Heart right ventricle (tissue), 16 donors: ENCODE data around the gene TSNAX. TPM values are rescaled to one million over a fixed set of nuclear protein-coding genes. Genes with fewer than 3 reads are reported as not detected.

ENCODE experiments used
- ATAC-seq, 8 donors: fragments of 200-7000 bp; cut with Tn5 transposase; one replicate each; pipeline ENCODE4 v1.9.1; 2020; ENCODE audit warnings: mild to moderate bottlenecking in 8 of 8, moderate library complexity in 8 of 8, moderate number of reproducible peaks in 1 of 8
- DNase-seq, 2 donors: peaks; one replicate each; pipeline ENCODE4 v3.0.0-alpha.2; 2020
- H3K27ac ChIP-seq, 10 donors: fragments of 200-600 bp; sonication (generic) in 2 of 10; one replicate each; pipeline versions ENCODE4 v1.5.0 to v1.8.0; 2020 to 2022; ENCODE audit warnings: mild to moderate bottlenecking in 3 of 10
- H3K27me3 ChIP-seq, 7 donors: fragments of 200-600 bp; one replicate each; pipeline ENCODE4 v1.8.0; 2021 to 2022; ENCODE audit warnings: mild to moderate bottlenecking in 2 of 7
- H3K36me3 ChIP-seq, 9 donors: fragments of 200-600 bp; sonication (generic) in 1 of 9; one replicate each; pipeline versions ENCODE4 v1.5.0 to v1.8.0; 2020 to 2022; ENCODE audit warnings: mild to moderate bottlenecking in 2 of 9
- H3K4me1 ChIP-seq, 9 donors: fragments of 200-600 bp; sonication (generic) in 1 of 9; one replicate each; pipeline versions ENCODE4 v1.5.0 to v1.8.0; 2020 to 2022; ENCODE audit warnings: mild to moderate bottlenecking in 4 of 9
- H3K4me3 ChIP-seq, 10 donors: fragments of 200-600 bp; sonication (generic) in 2 of 10; one replicate each; pipeline versions ENCODE4 v1.5.0 to v1.8.0; 2020 to 2022; ENCODE audit warnings: mild to moderate bottlenecking in 7 of 10, moderate library complexity in 2 of 10
- H3K9me3 ChIP-seq, 11 donors: fragments of 200-600 bp in 10 of 11; sonication (generic) in 2 of 11; one replicate each; pipeline versions ENCODE4 v1.5.0 to v1.8.0; 2013 to 2022; ENCODE audit warnings: mild to moderate bottlenecking in 2 of 11, control low read depth in 1 of 11, moderate library complexity in 1 of 11
- CTCF ChIP-seq, 9 donors: fragments of 200-600 bp; sonication (generic) in 2 of 9; IDR thresholded peaks; one replicate each; pipeline versions ENCODE4 v1.5.0 to v1.8.0; 2021 to 2022; ENCODE audit warnings: antibody characterized with exemption in 9 of 9, mild to moderate bottlenecking in 5 of 9, moderate library complexity in 1 of 9
- WGBS, 2 donors: extraction: QIAGEN DNeasy Blood & Tissue Kit; methylation state at CpG; one replicate each; pipeline ENCODE4 v1.1.7; 2013; ENCODE audit warnings: inconsistent platforms in 1 of 2; 5-methylcytosine and 5-hydroxymethylcytosine counted together
- intact Hi-C, 10 donors: fragments of 100-400 bp; cut with DNase I; formaldehyde crosslinking; loops; one replicate each; pipeline versions ENCODE4 v1.11.1 to v1.14.2; 2022
- polyA plus RNA-seq, 2 donors: library from polyadenylated mRNA; stranded (reverse); fragments of 200-250 nt; gene quantifications; one replicate each; pipeline ENCODE4 v1.2.3, GENCODE V29; 2013
- total RNA-seq, 10 donors: library from RNA; stranded (reverse); fragmentation: NEBNext Ultra II Directional in 3 of 10; extraction: Animal tissue kit (Norgen Biotek cat#: 25700) in 3 of 10; gene quantifications; one replicate each; pipeline versions ENCODE4 v1.2.1 to v1.2.4, GENCODE V29; 2021 to 2023
- donor health status: Arrhythmogenic right ventricular cardiomyopathy.
- donor health status: ischemic (EF 13 %, LVEDD 7.1; RV severe dilation, severe dysfunction).
- donor health status: healthy with polysubstance abuse.
- donor health status: DM: no; HTN: yes; CAD: no.
- donor health status: DM: no; HTN: no; CAD: no.
- donor health status: ischemic (EF 25% LVEDD 6.9; RV normal size, moderate dysfunction).
- donor health status: ischemic (EF 25% LVEDD 5.7; RV mildly dilated, moderate dysfunction).
- donor health status: healthy.
- donor health status: DM: yes; HTN: yes; CAD: no.
- donor health status: Ischemic cardiomyopathy.
- donor health status: ischemic (EF 35%, LVEDD 5.7; RV mildly dilated, moderate dysfunction).
- donor health status: nonischemic (EF 11% LVEDD 7.7; RV severe dilation, severe dysfunction).
- donor health status: DM: yes; HTN: yes; CAD: no.
- donor health status: PGD.
- donor health status: ischemic (EF 29% LVEDD 5.4; RV normal size, mild dysfunction).
- donor health status: nonischemic (EF 23%, LVEDD 6.1; RV moderate dilation, normal function).

The TSNAX gene
- total and polyA plus RNA-seq, 12 donors, result 11.8 to 37.9 (median 32.0) TPM

- Histone ChIP-seq H3K4me1 (peaks cover 0 to 27% (median 0%) of the 10 kb centered on the region in 9 donors), H3K9me3 (no peaks in the 10 kb centered on the region), H3K36me3 (no peaks in the 10 kb centered on the region), H3K27ac (no peak overlapping the region), H3K4me3 (no peak overlapping the region), H3K27me3 (no peaks in the 10 kb centered on the region)
- TF ChIP-seq CTCF (IDR thresholded peaks at IDR 0.05), result no peak
- intact Hi-C loops, result loop anchor here in 1 of 10 donors (5.0 kb wide), 1 partner anchor 70 kb away; no protein-coding TSS in a partner anchor
- no peak for DNase-seq
- no peak for ATAC-seq
- 77 to 85% methylated on average over 2 of the region's 2 CpGs for WGBS, 2 donors
These were observed 16.2 kb upstream of the TSNAX start for GRCh38 chr1:231512147-231512698.

GRCh38 chr1:231515748-231516147 is 12.7 kb upstream of the TSNAX start:
- TF ChIP-seq CTCF (IDR thresholded peaks at IDR 0.05), result no peak
- H3K9me3 ChIP-seq, result no peaks in the 10 kb centered on the region
- ATAC-seq, result peak in 3 of 8 donors; percentile 37 to 65 (median 61)
- intact Hi-C loops, result no loop called here
- H3K4me3 ChIP-seq, result no peak overlapping the region
- H3K4me1 ChIP-seq, result peaks cover 0 to 27% (median 0%) of the 10 kb centered on the region in 9 donors
- no peak for DNase-seq
- 56 to 71% methylated on average over 2 of the region's 2 CpGs for WGBS, 2 donors
- no peaks in the 10 kb centered on the region for H3K36me3 ChIP-seq
- H3K27ac ChIP-seq, result peak overlapping the region in 2 of 10 donors; percentile 19 to 28
- H3K27me3 ChIP-seq, result no peaks in the 10 kb centered on the region

GRCh38 chr1:231517076-231517475 is 11.4 kb upstream of the TSNAX start:
- Histone ChIP-seq H3K27ac (no peak overlapping the region), H3K27me3 (no peaks in the 10 kb centered on the region), H3K36me3 (no peaks in the 10 kb centered on the region), H3K4me1 (peaks cover 0 to 24% (median 0%) of the 10 kb centered on the region in 9 donors), H3K9me3 (no peaks in the 10 kb centered on the region), H3K4me3 (no peak overlapping the region)
- intact Hi-C loops, result no loop called here
- DNase-seq (no peak), ATAC-seq (no peak)
- WGBS, 2 donors, result 53 to 57% methylated on average over 3 of the region's 3 CpGs
- TF ChIP-seq CTCF (IDR thresholded peaks at IDR 0.05), result no peak

GRCh38 chr1:231518485-231519034 is 9.9 kb upstream of the TSNAX start:
- H3K27ac ChIP-seq, result no peak overlapping the region
- no peak overlapping the region for H3K4me3 ChIP-seq
- no peaks in the 10 kb centered on the region for H3K36me3 ChIP-seq
- TF ChIP-seq CTCF (IDR thresholded peaks at IDR 0.05), result no peak
- intact Hi-C loops, result no loop called here
- DNase-seq (no peak), ATAC-seq (no peak)
- H3K9me3 ChIP-seq, result no peaks in the 10 kb centered on the region
- H3K27me3 ChIP-seq, result no peaks in the 10 kb centered on the region
- peaks cover 0 to 19% (median 0%) of the 10 kb centered on the region in 9 donors for H3K4me1 ChIP-seq
- WGBS, 2 donors, result 72 to 76% methylated on average over 5 of the region's 5 CpGs
